Nephron progenitor cell (in vitro differentiated cells): Measurements from ENCODE around the gene RUSF1.

Experiments used
- DNase-seq: peaks from one replicate; pipeline ENCODE4 v3.0.0; 2021
- H3K27ac Mint-ChIP-seq: 2 replicates; pipeline ENCODE4 v1.8.0; 2021; ENCODE audit warnings: mild to moderate bottlenecking, moderate library complexity, mixed read lengths
- H3K27me3 Mint-ChIP-seq: 2 replicates; pipeline ENCODE4 v1.8.0; 2021; ENCODE audit warnings: mild to moderate bottlenecking, low read depth, mixed read lengths; ENCODE audit not compliant: poor library complexity
- H3K36me3 Mint-ChIP-seq: 2 replicates; pipeline ENCODE4 v1.8.0; 2021; ENCODE audit warnings: low read depth, mixed read lengths
- H3K4me1 Mint-ChIP-seq: 2 replicates; pipeline ENCODE4 v1.8.0; 2021; ENCODE audit warnings: mixed read lengths
- H3K4me3 Mint-ChIP-seq: 2 replicates; pipeline ENCODE4 v1.8.0; 2021; ENCODE audit warnings: mild to moderate bottlenecking, moderate library complexity, mixed read lengths
- H3K9me3 Mint-ChIP-seq: 2 replicates; pipeline ENCODE4 v1.8.0; 2021; ENCODE audit warnings: mild to moderate bottlenecking, moderate library complexity, mixed read lengths
- TF ChIP-seq, protein P1 (sequence below): fragments of 200-600 bp; sonication (generic); IDR thresholded peaks from 2 replicates; pipeline ENCODE4 v1.5.0; 2021; ENCODE audit warnings: antibody characterized with exemption

RUSF1 gene

DNA sequence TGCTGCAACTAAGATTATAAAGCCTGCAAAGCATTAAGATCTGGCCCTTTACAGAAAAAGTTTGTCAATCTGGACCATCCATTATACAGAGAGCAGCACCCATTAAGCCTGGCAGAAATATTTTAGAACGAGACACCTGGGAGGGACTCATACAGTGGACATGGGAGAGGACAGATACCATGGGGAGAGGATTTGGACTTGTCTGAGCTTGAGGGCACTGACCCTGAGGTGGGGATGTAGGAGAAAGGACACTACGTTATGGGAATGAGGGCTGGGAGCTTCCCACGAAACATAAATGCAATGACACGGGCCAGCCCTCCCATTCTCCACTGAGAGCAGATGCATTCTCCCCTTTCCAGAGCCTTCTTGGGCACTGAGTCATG is 6.2 kb downstream of the RUSF1 start:
- H3K4me1 Mint-ChIP-seq, result peaks cover 2% of the 10 kb centered on the region
- no peak overlapping the region for H3K27ac Mint-ChIP-seq
- TF ChIP-seq, protein P1, sequence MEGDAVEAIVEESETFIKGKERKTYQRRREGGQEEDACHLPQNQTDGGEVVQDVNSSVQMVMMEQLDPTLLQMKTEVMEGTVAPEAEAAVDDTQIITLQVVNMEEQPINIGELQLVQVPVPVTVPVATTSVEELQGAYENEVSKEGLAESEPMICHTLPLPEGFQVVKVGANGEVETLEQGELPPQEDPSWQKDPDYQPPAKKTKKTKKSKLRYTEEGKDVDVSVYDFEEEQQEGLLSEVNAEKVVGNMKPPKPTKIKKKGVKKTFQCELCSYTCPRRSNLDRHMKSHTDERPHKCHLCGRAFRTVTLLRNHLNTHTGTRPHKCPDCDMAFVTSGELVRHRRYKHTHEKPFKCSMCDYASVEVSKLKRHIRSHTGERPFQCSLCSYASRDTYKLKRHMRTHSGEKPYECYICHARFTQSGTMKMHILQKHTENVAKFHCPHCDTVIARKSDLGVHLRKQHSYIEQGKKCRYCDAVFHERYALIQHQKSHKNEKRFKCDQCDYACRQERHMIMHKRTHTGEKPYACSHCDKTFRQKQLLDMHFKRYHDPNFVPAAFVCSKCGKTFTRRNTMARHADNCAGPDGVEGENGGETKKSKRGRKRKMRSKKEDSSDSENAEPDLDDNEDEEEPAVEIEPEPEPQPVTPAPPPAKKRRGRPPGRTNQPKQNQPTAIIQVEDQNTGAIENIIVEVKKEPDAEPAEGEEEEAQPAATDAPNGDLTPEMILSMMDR, result no peak
- H3K27me3 Mint-ChIP-seq, result no peaks in the 10 kb centered on the region
- DNase-seq, result no peak
- H3K36me3 Mint-ChIP-seq, result peaks cover 27% of the 10 kb centered on the region
- H3K4me3 Mint-ChIP-seq, result no peak overlapping the region
- no peaks in the 10 kb centered on the region for H3K9me3 Mint-ChIP-seq

DNA sequence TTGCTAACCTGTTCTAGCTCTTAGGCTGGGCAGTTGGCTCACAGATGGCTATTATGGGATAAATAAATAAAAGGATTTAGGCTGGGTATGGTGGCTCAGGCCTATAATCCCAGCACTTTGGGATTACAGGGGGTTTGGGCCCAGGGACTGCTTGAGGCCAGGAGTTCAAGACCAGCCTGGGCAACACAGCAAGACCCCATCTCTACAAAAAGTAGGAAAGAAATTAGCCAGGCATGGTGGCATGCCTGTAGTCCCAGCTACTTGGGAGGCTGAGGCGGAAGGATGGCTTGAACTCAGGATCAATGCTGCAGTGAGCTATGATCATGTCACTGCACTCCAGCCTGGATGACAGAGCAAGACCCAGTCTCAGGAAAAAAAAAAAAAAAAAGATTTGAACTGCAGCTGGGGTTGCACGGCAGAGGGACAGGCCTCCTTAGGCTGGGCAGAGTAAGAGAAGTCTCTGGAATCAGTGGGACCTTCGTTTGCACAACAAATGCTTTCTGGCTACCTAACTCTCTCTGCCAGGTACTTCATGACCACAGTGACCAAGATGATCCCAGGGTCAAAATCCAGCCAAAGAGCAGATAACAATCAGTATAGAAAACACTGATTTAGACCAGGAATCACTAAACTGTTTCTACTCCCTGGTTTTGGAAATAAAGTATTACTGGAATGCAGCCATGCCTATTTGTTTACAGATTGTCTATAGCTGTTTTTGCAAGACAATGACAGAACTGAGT is 6.8 kb downstream of the RUSF1 start:
- Mint-ChIP-seq H3K4me1 (no peaks in the 10 kb centered on the region), H3K9me3 (no peaks in the 10 kb centered on the region), H3K27ac (no peak overlapping the region), H3K36me3 (peaks cover 27% of the 10 kb centered on the region), H3K27me3 (no peaks in the 10 kb centered on the region), H3K4me3 (no peak overlapping the region)
- TF ChIP-seq, protein P1, result no peak
- no peak for DNase-seq

DNA sequence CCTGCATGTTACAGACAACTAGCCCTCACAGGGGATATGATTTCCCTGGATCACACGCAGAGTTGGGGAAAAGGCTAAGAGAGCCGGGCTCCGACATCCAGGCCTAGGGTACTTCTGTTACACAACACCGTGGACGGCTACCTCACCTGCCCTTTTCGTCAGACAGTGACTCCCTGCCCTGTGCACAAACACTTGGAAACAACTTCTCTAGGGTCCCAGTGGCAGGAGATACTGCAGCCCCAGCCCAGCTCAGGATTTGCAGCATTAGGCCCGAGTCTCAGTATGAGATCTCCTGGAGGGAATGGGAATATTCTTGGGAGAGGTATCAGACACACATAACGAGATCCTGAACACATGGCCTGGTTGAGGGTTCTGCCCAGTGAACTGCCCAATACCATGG is 8.3 kb downstream of the RUSF1 start:
- no peak overlapping the region for H3K27ac Mint-ChIP-seq
- H3K9me3 Mint-ChIP-seq, result no peaks in the 10 kb centered on the region
- TF ChIP-seq, protein P1, result no peak
- H3K36me3 Mint-ChIP-seq, result peaks cover 27% of the 10 kb centered on the region
- H3K27me3 Mint-ChIP-seq, result no peaks in the 10 kb centered on the region
- H3K4me3 Mint-ChIP-seq, result no peak overlapping the region
- no peak for DNase-seq
- no peaks in the 10 kb centered on the region for H3K4me1 Mint-ChIP-seq

DNA sequence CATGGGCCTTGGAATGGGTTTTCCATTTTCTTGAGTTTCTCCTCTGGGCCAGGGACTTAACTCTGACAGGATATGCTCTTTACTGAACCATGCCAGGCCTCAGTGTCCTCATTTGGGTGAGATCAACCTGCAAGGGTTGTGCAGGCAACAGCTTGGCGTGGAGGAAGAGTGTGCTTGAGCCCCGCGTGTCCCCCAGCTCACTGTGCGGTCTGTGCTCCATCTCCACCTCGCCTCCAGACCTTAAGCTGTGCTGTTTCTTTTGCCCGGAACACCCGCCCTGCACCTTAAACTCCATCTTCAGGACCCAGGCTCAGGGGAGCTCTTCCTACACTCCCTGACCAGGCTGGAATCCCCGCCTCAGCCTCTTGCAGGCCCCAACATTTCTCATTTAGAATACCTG is 9.7 kb downstream of the RUSF1 start:
- Mint-ChIP-seq H3K27ac (no peak overlapping the region), H3K4me3 (no peak overlapping the region), H3K9me3 (no peaks in the 10 kb centered on the region), H3K4me1 (no peaks in the 10 kb centered on the region), H3K27me3 (no peaks in the 10 kb centered on the region), H3K36me3 (peaks cover 27% of the 10 kb centered on the region)
- no peak for DNase-seq
- TF ChIP-seq, protein P1, result no peak

DNA sequence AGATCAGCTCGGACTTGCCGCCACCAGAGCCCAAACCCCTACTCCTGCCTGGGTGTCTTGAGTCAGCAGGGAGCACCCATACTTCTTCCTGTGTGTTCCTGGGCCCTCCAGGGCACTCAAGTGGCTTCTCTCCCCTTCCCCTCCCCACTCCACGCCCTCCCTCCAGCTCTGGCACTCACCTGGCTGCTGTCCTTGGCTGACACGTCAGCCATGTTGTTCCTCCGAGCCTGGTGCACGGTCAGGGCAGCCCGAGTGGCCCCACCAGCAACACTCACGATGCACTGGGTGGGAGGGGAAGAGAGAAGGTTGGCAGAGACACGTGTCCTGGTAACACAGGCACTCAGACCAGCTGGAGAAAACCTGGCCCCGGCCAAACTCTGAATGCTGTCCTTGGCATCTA is 11.5 kb downstream of the RUSF1 start:
- H3K36me3 Mint-ChIP-seq, result peaks cover 46% of the 10 kb centered on the region
- TF ChIP-seq, protein P1, result no peak
- no peaks in the 10 kb centered on the region for H3K4me1 Mint-ChIP-seq
- no peaks in the 10 kb centered on the region for H3K27me3 Mint-ChIP-seq
- H3K9me3 Mint-ChIP-seq, result no peaks in the 10 kb centered on the region
- no peak overlapping the region for H3K27ac Mint-ChIP-seq
- no peak for DNase-seq
- H3K4me3 Mint-ChIP-seq, result no peak overlapping the region

DNA sequence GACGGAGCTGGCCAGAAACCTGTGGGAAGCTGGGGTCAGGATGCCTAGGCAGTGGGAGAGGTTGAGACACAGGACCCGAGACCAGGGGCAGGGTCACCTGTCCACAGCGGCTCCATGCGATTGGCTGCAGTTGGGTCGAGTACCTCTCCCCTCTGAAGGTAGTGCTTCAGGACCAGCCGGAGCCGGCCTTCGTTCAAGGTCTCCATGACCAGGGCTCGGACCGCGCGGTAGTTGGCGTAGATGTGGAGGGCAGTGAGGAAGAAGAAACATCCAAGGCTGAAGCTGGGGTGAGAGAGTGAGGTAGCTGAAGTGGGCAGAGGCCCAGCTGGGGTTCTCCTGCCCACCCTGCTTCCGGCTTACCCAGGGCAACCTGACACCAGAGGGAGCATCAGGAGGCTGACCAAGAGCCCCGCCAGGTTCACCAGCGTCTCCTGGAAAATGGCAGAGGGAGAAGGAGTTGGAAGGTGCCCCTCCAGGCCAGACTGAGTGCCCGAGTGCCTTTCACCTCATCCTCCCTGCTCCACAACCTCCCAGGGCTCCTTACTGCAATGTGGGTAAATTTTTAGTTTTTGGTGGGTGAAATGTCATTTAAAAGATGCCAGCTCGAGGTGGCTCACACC is 14.6 kb downstream of the RUSF1 start:
- H3K4me1 Mint-ChIP-seq, result no peaks in the 10 kb centered on the region

More for the DNA sequence above, 14.6 kb downstream of the RUSF1 start:
- DNase-seq, result no peak
- no peak overlapping the region for H3K4me3 Mint-ChIP-seq
- TF ChIP-seq, protein P1, result no peak
- H3K27me3 Mint-ChIP-seq, result peaks cover 14% of the 10 kb centered on the region
- H3K27ac Mint-ChIP-seq, result no peak overlapping the region
- H3K9me3 Mint-ChIP-seq, result no peaks in the 10 kb centered on the region
- peaks cover 45% of the 10 kb centered on the region for H3K36me3 Mint-ChIP-seq
